RPMI8226 (cell line): ENCODE data around the gene TMEM69.
"Not testable (repeated sequence)": the region's sequence is repeated elsewhere in the genome, so short reads cannot be mapped to it uniquely, and the experiment has no call there.

ENCODE experiments used
- DNase-seq: peaks from one replicate; pipeline ENCODE4 v3.0.0-alpha.2; 2015

The TMEM69 gene

GRCh38 chr1:45679123-45679522, 8.9 kb upstream of the TMEM69 start:
- no peak for DNase-seq

- no peak for DNase-seq
Measured at GRCh38 chr1:45682942-45683341, 5.0 kb upstream of the TMEM69 start.

DNA sequence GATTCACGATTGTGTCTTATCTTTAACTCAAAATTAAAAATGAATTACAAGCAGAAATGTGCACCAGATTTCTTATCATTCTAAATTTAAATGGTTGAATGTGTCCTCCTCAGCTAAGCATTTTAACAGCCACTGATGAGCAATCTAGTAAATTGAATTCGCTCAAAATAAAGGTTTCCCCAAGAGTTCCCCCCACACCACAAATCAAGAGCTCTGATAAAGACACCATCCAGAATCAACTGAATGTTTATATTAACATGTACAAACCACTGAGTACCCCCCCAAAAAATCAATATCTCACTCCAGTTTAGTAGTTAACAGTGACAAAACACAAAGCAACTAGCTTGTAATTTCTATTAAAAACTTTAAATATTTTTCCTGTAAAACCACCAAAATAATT, 3.6 kb upstream of the TMEM69 start:
- no peak for DNase-seq

DNA sequence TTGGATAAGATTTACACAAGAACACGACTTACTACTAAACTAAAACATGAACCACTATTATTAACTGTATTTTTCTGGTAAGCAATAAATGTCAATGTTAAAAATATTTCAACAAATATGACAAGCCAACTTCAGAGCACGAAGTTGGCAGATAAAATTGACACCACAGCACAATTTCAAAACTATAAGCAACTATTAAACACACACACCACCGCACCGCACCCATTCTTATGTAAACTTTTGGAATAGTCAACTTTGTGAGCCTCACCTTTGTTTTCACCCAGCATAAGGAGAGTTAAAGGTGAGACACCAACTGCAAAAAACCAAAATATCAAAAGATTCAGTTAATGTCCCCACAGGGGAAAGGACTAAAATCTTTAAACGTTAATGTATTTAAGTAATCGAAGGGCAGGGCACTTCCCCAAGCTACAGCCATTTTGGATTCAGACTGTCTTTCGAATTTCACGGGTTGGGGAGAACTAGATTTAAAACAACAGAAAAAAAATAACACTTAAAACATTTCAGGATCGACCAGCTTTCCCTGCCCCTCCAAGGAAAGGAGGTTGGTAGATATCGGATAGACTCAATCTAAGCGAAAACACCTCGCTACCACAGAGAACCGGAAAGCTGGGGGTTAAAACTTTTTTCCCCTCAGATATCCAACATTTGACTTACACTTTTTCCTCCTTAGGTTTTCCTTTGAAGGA, 2.5 kb upstream of the TMEM69 start:
- peak; percentile 35 for DNase-seq

DNA sequence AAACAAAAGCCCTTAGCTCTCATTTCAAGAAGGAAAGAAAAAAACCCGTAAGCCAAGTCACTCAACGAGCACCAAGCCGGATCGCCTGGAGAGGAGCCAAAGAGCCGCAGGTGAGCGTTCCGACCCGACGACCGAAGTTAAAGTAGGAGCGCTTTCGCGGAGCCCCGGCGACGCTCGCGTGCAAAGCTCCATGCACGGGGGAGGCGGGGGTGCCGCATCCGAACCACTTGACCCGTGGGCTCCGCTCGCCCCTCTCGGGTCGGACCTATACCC, 2.0 kb upstream of the TMEM69 start:
- peak; percentile 86 for DNase-seq

- peak; percentile 98 for DNase-seq
Measured at GRCh38 chr1:45686288-45687013, 1.5 kb upstream of the TMEM69 start, which contains the start of gene GPBP1L1. GPBP1L1 (minus strand) TSS chr1:45686533; CDS start chr1:45659087, 27,446 bp downstream.

GRCh38 chr1:45687014-45687753, 797 bp upstream of the TMEM69 start:
- peak; percentile 100 for DNase-seq

DNA sequence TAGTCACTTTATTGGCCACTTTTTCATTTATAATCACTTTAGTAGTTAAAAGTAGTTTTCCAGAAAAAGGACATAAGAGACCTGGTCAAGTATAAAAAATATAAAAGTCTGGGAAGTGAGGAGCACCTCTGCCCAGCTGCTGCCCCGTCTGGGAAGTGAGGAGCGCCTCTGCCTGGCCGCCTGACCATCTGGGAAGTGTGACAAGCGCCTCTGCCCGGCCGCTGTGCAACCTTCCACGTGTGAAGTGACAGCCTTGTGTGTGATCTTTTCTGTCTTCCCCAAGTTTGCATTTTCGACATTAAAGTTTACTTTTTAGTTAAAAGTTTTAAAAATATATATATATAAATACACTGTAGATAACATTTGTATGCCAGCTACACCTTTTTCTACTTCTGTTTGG, 5.8 kb downstream of the TMEM69 start:
- DNase-seq = not testable (repeated sequence)

DNA sequence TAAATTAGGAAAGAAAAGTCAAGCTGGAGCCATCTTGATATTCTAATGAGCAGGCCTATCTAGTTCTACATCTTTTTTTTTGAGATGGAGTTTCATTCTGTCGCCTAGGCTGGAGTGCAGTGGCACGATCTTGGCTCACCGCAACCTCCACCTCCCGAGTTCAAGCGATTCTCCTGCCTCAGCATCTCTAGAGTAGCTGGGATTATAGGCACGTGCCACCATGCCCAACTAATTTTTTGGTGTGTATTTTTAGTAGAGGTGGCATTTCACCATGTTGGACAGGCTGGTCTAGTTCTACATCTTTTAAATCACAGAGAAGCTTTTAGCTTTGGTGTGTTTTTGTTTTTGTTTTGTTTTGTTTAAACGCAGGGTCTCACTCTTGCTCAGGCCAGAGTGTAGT, 6.8 kb downstream of the TMEM69 start:
- DNase-seq = no peak

DNA sequence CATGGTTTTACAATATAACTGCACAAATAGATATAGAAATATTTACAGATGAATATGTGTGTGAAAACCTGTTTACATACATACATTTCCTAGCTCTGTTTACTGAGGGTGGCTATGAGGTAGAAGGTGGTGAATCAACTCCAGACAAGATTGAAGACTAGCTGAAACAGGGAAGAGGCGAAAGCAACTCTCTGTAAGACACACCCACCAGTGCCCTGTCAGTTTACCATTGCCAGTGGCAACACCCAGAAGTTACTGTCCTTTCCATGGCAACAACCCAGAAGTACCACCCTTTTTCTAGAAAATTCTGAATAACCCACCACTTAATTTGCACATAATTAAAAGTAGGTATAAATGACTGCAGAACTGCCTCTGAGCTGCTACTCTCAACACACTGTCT, 16.7 kb downstream of the TMEM69 start:
- DNase-seq = no peak

DNA sequence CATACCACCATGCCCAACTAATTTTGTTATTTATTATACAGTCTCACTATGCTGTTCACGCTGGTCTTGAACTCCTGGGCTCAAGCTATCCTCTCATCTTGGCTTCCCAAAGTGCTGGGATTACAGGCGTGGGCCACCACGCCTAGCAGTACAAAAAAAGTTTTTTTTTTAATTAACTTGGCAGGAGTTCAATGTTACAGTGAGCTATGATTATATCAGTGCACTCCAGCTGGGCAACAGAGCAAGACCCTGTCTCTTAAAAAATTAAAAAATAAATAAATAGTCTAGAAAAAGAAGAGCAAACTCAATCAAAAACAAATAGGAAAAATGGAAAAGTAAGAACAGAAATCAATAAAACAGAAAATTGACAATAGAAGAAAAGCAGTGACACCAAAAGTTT, 25.7 kb downstream of the TMEM69 start:
- no peak for DNase-seq

DNA sequence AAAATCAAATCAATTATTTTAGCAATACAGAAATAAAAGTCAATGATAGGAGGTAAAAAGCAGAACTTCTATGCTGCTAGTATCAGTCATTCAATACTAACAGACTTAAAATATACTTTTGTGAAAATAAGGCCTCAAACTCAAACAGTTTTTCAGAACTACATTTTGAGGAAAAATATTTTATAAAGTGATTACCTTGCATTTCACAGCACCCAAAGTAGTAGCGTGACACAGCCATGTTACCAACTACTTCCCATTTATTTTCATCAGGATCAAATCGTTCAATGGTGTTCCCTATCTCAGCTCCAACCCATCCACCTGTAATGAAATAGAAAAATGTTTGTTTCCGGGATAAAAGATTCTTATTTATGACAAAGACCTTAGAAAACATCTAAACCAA, 28.7 kb downstream of the TMEM69 start:
- DNase-seq = no peak

- not testable (repeated sequence) for DNase-seq
Measured at GRCh38 chr1:45717386-45717785, 29.4 kb downstream of the TMEM69 start.

DNA sequence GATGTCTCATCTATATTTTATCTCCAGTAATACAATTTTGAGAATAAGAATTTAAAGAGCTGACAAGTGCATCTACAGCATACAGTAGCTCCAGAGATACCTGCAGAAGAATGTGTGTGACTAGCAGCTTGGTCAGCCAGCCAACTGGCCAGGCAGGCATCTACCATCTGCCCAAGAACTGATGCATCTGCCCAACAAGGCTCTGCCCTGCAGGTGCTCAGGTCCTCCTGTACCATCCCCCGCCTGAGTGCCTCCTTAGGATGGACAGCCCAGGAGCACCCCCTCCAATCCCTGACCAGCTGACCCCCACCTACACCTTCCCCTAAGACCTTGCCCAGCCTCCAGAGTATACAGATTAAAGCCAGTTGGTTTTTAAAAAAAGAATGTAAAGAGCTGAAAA, 30.3 kb downstream of the TMEM69 start:
- DNase-seq = no peak

DNA sequence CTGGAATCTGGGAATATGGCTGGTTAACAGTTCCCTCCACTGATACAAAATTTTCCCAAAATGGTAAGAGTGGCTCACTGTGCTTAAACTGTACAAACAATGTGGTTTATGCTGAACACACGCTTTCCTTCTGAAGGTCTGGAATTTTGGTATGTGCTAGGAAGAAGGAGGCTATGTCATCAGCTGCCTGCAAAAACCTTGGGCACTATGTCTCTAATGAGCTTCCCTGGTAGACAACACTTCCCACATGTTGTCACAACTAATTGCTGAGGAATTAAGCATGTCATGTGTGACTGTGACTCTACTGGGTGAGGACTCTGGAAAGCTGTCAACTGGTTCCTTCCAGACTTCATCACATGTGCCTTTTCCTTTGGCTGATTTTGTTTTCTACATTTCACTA, 33.2 kb downstream of the TMEM69 start:
- DNase-seq = no peak

DNA sequence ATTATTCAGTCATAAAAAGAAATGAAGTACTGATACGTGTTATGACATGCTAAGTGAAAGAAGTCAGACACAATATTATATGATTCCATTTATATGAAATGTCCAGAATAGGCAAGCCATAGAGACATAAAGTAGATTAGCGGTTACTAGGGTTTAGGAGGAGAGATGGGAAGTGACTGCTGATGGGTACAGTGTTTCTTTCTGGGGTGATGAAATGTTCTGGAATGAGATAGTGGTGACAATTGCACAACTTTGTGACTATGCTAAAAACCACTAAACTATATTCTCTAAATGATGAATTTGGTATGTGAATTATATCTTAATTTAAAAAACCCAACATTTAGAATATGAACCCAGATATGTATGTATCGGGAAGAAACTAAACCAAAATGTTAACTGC, 34.8 kb downstream of the TMEM69 start:
- no peak for DNase-seq

GRCh38 chr1:45723248-45723930, 35.4 kb downstream of the TMEM69 start:
- DNase-seq = no peak

DNA sequence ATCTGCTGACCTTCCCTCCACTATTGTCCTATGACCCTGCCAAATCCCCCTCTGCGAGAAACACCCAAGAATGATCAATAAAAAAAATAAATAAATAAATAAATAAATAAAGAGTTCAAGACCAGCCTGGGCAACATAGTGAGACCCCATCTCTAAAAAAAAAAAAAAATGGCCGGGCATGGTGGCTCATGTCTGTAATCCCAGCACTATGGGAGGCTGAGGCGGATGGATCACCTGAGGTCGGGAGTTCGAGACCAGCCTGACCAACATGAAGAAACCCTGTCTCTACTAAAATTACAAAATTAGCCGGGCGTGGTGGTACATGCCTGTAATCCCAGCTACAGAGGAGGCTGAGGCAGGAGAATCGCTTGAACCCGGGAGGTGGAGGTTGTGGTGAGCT, 38.0 kb downstream of the TMEM69 start:
- DNase-seq = not testable (repeated sequence)

GRCh38 chr1:45730075-45730779, 42.2 kb downstream of the TMEM69 start:
- no peak for DNase-seq

DNA sequence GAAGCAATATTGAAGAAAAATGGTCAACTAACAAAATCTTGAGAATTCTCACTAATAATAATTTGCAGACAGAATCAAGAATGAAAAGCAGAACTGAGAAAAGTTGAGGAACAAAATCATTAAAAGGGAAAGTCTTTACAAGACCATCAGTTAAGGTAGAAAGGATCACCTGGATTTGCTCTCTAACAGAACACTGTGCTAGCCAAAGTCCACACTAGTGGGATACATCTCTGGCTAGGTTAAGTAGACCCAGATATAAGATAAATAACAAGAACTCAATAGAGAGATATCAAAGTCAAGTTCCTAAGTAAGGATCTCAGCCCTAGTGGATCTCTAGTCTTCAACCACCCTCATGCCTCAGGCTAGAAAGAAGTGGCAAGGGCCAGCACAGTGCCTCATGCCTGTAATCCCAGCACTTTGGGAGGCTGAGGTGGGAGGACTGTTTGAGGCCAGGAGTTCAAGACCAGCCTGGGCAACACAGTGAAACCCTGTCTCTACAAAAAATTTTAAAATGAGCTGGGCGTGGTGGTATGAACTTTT, 42.9 kb downstream of the TMEM69 start:
- DNase-seq = peak; percentile 12

DNA sequence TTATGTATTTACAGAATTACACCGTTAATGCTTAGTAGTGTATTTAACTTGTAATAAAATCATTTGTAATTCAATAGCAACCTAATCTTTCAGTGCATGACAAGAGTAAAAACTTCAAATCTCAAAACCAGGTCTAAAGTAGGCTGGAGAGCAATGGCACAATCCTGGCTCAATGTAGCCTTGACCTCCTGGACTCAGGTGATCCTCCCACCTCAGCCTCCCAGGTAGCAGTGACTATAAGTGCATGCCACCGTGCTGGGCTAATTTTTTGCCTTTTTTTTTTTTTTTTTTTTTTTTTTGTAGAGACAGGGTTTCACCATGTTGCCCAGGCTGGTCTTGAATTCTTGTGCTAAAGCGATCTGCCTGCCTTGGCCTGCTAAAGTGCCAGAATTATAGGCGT, 51.2 kb downstream of the TMEM69 start:
- no peak for DNase-seq

DNA sequence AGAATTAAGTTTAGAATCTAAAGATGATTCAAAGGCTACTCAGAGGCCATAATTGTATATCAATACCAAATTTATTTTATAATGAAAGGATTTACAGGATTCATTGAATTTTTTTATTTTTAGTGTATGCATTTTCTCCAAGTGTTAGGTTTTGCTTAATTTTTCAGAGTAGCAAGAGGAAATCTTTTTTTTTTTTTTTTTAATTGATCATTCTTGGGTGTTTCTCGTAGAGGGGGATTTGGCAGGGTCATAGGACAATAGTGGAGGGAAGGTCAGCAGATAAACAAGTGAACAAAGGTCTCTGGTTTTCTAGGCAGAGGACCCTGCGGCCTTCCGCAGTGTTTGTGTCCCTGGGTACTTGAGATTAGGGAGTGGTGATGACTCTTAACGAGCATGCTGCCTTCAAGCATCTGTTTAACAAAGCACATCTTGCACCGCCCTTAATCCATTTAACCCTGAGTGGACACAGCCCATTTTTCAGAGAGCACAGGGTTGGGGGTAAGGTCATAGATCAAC, 51.7 kb downstream of the TMEM69 start:
- DNase-seq = not testable (repeated sequence)
